SK-N-SH treated with all-trans-retinoic acid at 6 μM for 48 hours (cell line): ENCODE results near the gene HIPK1.

ENCODE experiments used
- ZNF565 ChIP-seq: fragments of 450-650 bp; formaldehyde crosslinking; conservative IDR thresholded peaks from 2 replicates; pipeline ENCODE4 v1.5.0; 2020; ENCODE audit warnings: low read depth, mild to moderate bottlenecking, moderate library complexity
- TF ChIP-seq, protein P1 (sequence below): fragments of 250-450 bp; sonication (Bioruptor Pico); IDR thresholded peaks from 2 replicates; pipeline ENCODE4 v1.5.0; 2020; ENCODE audit warnings: mild to moderate bottlenecking, moderate library complexity

DNA sequence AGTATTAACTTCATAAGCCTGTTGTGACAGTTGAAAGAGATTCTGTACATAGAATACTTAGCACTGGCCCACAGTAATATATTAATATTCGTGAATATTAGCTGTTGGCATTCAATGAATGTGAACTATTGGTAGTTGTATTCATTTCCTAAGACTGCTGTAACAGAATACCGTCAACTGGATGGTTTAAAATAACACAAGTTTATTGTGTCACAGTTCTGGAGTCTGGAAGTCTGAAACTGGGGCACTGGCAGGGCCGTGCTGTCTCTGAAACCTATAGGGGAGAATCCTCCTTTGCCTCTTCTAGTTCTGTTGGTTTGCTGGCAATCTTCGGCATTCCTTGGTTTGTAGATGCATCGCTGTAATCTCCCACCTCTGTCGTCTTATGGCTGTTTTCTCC, 97.7 kb downstream of the HIPK1 start:
- no peak for TF ChIP-seq ZNF565 (CRISPR knock-in tag)
- TF ChIP-seq, protein P1, sequence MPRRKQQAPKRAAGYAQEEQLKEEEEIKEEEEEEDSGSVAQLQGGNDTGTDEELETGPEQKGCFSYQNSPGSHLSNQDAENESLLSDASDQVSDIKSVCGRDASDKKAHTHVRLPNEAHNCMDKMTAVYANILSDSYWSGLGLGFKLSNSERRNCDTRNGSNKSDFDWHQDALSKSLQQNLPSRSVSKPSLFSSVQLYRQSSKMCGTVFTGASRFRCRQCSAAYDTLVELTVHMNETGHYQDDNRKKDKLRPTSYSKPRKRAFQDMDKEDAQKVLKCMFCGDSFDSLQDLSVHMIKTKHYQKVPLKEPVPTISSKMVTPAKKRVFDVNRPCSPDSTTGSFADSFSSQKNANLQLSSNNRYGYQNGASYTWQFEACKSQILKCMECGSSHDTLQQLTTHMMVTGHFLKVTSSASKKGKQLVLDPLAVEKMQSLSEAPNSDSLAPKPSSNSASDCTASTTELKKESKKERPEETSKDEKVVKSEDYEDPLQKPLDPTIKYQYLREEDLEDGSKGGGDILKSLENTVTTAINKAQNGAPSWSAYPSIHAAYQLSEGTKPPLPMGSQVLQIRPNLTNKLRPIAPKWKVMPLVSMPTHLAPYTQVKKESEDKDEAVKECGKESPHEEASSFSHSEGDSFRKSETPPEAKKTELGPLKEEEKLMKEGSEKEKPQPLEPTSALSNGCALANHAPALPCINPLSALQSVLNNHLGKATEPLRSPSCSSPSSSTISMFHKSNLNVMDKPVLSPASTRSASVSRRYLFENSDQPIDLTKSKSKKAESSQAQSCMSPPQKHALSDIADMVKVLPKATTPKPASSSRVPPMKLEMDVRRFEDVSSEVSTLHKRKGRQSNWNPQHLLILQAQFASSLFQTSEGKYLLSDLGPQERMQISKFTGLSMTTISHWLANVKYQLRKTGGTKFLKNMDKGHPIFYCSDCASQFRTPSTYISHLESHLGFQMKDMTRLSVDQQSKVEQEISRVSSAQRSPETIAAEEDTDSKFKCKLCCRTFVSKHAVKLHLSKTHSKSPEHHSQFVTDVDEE = no peak
